Islet precursor cell (in vitro differentiated cells): ENCODE measurements around the gene FEN1.

Experiments
- DNase-seq: peaks from one replicate; pipeline ENCODE4 v3.0.0-alpha.2; 2018

Gene FEN1

GRCh38 chr11:61776561-61777075 lies 16.1 kb upstream of the FEN1 start:
- DNase-seq: peak; percentile 89

- DNase-seq: no peak
Measured at GRCh38 chr11:61777234-61778090, 15.2 kb upstream of the FEN1 start.

GRCh38 chr11:61778357-61778886 lies 14.3 kb upstream of the FEN1 start:
- no peak for DNase-seq

GRCh38 chr11:61778920-61779650 lies 13.6 kb upstream of the FEN1 start:
- DNase-seq: no peak

GRCh38 chr11:61779666-61780525 lies 12.8 kb upstream of the FEN1 start:
- DNase-seq: no peak

GRCh38 chr11:61780581-61781162 lies 12.0 kb upstream of the FEN1 start:
- no peak for DNase-seq

GRCh38 chr11:61781585-61781984 lies 11.1 kb upstream of the FEN1 start:
- no peak for DNase-seq

GRCh38 chr11:61782299-61782698 lies 10.4 kb upstream of the FEN1 start:
- DNase-seq: no peak

GRCh38 chr11:61782841-61783240 lies 9.9 kb upstream of the FEN1 start:
- DNase-seq: peak; percentile 91

- DNase-seq: peak; percentile 86
Measured at GRCh38 chr11:61783717-61784505, 8.8 kb upstream of the FEN1 start.

- DNase-seq: no peak
Measured at GRCh38 chr11:61784506-61784805, 8.3 kb upstream of the FEN1 start.

GRCh38 chr11:61785837-61786402 lies 6.8 kb upstream of the FEN1 start:
- DNase-seq: no peak

- DNase-seq: peak; percentile 86
Measured at GRCh38 chr11:61787928-61788491, 4.7 kb upstream of the FEN1 start.

- DNase-seq: peak; percentile 85
Measured at GRCh38 chr11:61791737-61792309, 888 bp upstream of the FEN1 start.

GRCh38 chr11:61793083-61793828 lies 545 bp downstream of the FEN1 start:
- no peak for DNase-seq

- no peak for DNase-seq
Measured at GRCh38 chr11:61793829-61794204, 1.1 kb downstream of the FEN1 start.

- DNase-seq: no peak
Measured at GRCh38 chr11:61794579-61794978, 1.9 kb downstream of the FEN1 start.

GRCh38 chr11:61795459-61795858 lies 2.7 kb downstream of the FEN1 start:
- DNase-seq: no peak

- no peak for DNase-seq
Measured at GRCh38 chr11:61795876-61796526, 3.3 kb downstream of the FEN1 start.
